ENCODE measurements around the gene LSM7.

LSM7 gene

DNA sequence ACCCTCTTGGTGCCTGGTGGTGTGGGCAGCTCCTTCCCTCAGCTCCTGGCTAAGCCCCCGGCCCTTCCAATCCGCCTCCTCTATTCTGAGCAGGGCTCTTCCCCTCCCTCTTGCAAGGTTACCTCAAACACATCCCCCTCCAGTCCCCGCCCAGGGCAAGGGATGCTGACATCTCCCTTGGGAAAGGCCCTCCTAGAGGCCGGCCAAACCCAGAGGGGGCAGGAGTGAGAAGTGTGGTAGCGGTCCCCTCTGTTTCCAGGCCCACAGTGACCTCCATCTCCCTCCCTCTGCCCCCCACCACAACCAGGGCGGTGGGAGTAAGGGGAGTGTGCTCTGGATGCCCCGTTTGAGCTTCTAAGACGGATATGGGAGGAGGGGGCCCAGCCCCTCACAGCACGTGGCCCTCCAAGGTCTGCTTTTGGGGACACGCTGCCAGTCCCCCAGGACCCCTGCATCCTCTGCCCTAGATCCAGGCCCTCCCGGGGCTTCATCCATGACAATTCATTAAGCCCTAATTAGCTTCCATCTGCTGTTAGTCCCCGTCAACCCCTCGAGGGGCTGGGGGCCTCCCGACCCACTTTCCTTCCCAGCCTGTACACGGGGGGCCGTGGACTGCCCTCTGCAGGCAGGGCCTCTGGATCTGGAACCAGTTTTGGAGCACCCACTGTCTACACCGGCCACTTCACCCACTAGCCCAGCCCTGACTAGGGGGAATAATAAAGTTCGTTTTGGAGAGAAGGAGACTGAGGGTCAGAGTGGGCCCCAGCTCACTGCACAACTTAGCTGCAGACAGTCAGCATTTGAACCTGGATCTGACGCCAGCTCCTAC lies 22.7 kb downstream of the LSM7 start:
- no peak for DNase-seq (ENCODE audit: low read depth in 1 of 2, low spot score in 1 of 2)

DNA sequence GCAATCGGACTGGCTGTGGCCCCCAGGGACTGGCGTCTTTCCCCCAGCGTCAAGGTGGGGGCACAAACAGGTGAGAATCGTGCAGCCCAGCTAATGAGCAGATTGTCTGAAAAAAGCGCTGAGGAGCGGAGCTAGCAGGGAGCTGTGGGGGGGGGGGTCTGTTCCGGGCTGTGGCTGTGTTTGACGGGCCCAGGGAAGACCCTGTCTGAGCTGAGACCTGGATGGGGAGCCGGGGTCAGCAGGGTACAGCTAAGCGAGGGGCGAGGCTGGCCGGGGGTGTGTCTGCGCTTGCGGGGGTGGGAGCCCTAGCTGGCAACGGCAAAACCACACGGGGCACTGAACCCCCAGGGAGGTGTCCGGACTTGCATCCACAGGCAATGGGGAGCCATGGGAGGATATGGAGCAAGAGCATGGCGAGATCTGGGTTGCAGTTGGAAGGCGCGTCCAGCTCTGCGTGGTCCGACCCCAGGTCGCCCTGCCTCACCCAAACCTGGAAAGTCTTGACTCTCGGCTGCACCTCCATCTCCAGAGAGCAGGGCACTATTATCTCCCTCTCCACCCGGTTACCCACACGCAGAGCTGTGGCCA lies 25.1 kb downstream of the LSM7 start:
- DNase-seq (ENCODE audit: low read depth in 1 of 2, low spot score in 1 of 2): no peak

DNA sequence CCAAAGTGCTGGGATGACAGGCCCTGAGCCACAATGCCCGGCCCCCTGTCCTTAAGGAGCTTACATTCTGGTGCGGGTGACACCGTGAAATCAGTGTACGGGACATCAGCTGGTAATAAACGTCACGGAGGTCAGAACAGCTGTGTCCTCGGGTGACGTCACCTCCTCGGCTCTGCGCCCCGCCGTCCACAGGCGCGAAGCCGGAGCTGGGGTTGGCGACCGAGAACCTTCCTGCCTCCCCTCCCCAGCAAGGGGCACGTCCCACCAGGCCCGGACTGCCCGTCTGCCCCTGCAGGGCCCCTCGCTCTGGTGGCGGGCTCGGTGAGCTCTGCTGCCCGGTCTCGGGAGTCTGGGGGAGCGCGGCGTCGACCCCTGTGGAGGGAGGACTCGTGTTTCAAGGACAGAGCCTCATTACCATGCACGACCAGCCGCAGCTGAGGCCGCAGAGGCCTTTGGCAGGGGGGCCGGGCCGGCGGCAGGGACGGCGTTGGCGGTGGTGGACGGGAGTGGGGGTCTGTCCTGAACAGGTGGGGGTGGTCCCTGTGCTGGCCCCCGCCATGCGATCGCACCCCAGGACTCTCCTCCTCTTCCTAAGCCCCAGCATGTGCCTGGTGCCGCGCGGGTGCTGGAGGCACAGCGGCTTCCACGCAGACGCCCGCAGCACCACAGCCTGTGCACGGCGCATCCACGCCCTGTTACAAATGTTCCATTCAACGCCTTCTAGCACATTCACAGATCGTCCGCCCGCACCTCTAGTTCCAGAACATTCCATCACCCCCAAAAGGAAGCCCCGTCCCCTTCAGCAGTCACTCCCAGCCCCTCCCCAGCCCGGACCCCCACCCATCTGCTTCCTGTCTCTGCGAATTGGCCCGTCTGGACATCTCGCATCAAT lies 25.8 kb downstream of the LSM7 start:
- DNase-seq (ENCODE audit: low read depth in 1 of 2, low spot score in 1 of 2): no peak

GRCh38 chr19:2300533-2300932 lies 27.9 kb downstream of the LSM7 start:
- no peak for DNase-seq (ENCODE audit: low read depth in 1 of 2, low spot score in 1 of 2)

- DNase-seq (ENCODE audit: low read depth in 1 of 2, low spot score in 1 of 2): no peak
These were observed 32.2 kb downstream of the LSM7 start for GRCh38 chr19:2296141-2296540.

GRCh38 chr19:2294687-2295335 lies 33.6 kb downstream of the LSM7 start:
- DNase-seq (ENCODE audit: low read depth in 1 of 2, low spot score in 1 of 2): no peak

GRCh38 chr19:2291185-2291751 lies 37.1 kb downstream of the LSM7 start:
- DNase-seq (ENCODE audit: low read depth in 1 of 2, low spot score in 1 of 2): no peak

DNA sequence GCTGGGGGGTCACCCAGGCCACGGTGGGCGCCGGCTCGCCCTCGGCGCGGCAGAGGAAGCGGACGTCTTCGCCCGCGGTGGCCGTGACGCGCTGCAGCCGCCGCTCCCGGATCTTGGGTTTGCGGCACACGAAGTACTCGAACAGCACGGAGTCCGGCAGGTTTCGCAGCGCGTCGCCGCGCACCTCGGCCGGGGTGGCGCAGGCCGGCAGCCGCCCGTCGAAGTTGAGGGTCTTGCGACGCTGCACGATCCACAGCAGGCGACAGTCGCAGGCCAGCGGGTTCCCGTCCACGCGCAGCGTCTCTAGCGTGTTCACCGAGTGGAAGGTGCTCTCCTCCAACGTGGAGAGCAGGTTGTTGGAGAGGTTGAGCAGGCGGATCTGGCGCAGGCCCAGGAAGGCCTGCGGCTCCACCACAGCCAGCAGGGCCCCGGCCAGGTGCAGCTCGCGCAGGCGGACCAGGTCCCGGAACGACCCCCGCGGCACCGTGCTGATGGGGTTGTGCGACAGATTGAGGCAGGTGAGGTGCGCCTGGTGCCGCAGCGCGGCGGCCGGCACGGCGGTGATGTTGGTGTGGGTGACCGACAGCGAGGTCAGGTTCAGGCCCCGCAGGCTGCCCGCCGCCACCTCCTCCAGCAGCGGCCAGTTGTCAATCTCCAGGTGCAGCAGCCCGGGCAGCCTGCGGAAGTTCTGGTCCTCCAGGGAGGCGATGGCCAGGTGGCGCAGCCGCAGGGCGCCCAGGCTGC lies 37.8 kb downstream of the LSM7 start:
- no peak for DNase-seq (ENCODE audit: low read depth in 1 of 2, low spot score in 1 of 2)

DNA sequence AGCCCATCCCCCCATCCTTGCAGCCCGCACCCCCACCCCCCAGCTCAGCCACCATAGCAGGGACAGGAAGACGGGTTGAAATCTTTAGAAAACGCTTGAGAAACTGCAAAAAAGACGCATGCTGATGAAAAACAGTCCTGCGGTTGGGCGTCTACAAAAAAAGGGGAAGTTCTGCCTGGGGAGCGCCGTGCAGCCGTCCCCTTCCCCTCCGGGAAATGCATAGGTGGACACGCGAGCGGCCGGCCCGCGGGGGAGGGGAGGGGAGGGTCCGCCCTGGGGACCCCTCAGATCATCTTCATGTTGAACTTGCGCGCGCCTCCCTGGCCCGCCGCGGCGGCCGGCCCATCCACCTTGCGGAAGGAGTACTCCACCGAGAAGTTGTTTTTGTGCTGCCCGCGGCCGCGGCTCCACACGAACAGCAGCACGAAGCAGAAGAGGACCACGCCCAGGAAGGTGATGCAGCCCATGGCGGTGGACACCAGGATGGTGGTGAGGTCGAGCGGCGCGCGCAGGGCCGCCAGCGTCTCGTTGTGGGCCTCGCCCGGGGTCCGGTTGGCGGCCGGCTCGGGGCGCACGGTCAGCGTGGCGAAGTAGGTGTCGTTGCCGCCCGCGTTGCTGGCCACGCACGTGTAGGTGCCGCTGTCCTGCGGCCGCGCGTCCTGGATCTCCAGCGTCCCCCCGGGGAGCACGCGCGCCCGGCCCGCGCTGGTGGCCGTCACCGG lies 38.5 kb downstream of the LSM7 start:
- DNase-seq (ENCODE audit: low read depth in 1 of 2, low spot score in 1 of 2): peak in 1 of 2 donors; percentile 51

DNA sequence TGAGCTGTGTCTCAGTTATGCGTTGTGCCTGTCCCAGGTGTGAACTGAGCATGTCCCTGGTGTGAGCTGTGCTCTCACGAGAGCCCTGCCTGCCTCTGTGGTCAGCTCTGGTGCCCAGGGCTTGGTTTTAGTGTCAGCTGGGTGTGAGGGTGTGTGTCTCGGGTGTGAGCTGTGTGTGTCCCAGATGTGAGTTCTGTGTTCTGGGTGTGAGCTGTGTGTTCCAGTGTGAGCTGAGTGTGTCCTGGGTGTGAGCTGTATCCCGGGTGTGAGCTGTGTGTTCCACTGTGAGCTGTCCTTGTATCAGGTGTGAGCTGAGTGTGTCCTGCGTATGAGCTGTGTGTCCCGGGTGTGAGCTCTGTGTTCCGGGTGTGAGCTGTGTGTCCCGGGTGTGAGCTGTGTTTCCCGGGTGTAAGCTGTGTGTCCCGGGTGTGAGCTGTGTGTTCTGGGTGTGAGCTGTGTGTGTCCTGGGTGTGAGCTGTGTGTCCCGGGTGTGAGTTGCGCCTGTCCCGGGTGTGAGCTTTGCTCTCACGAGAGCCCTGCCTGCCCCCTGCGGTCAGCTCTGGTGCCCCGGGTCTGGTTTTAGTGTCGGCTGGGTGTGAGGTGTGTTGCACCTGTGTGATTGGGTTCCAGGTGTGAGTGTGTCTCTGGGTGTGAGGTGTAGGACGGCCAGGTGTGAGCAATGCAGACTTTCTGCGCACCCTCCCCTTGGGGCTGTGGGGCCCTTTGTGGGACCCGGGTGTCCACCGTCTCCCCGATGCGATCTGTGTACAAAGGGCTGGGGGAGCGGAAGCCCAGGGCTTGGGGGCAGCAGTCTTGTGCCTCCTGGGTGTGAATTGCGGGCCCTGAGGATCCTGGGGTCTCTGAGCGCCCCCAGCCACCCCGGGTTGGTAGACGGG lies 39.3 kb downstream of the LSM7 start:
- no peak for DNase-seq (ENCODE audit: low read depth in 1 of 2, low spot score in 1 of 2)

- DNase-seq (ENCODE audit: low read depth in 1 of 2, low spot score in 1 of 2): no peak
These were observed 40.0 kb downstream of the LSM7 start for GRCh38 chr19:2288338-2288817.

GRCh38 chr19:2287585-2288337 lies 40.6 kb downstream of the LSM7 start:
- no peak for DNase-seq (ENCODE audit: low read depth in 1 of 2, low spot score in 1 of 2)

DNA sequence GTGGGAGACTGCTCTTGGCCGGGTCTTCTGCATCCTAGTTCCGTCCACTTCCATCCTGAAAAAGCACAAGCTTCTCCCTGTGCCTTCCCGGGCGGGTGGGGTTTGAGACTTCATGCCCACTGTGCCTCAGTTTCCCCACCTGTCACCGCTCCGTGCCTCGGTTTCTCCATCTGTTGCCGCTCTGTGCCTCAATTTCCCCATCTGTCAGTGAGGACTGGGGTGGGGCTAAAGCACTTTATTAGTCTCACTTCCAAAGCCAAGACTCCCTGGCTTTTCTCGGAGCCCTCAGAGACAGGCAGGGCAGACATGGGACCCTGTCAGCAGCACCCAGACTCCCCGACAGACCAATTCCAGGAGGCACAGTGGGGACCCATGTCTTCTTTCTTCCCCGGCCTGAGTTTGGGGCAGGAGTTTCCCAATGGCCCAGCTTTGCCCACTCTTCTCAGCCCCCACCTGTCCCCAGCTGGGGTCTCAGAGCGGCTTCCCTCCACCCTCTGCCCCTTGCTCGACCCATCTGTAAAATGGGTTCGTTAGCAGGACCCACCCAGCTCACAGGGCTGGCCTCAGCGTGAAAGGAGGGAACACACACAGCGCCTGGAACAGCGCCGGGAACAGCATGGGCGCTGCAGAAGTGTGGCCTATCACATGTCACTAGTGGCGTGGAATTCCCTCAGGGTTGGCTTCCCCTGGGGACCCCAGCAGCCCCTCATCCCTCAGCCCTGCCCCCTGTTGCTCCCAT lies 41.8 kb downstream of the LSM7 start:
- DNase-seq (ENCODE audit: low read depth in 1 of 2, low spot score in 1 of 2): no peak

DNA sequence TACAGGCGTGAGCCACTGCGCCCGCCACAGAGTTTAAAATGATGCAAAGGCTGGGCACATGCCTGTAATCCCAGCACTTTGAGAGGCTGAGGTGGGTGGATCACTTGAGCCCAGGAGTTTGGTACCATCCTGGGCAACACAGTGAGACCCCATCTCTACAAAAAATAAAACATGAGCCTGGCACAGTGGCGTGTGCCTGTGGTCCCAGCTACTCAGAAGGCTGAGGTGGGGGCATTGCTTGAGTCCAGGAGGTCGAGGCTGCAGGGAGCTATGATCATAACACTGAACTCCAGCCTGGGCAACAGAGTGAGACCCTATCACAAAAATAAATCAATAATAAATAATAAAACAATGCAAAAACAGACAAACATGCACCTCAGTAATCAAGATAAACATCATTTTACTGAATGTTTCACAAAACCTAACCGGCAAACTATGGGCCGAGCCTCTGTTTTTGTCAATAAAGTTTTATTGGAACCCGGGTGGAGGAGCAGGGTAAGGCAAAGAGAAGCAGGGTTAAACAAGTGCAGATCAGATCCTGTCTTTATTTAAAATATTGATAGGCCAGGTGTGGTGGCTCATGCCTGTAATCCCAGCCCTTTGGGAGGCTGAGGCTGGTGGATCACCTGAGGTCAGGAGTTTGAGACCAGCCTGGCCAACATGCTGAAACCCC lies 44.4 kb downstream of the LSM7 start:
- no peak for DNase-seq (ENCODE audit: low read depth in 1 of 2, low spot score in 1 of 2)

GRCh38 chr19:2282862-2283237 lies 45.5 kb downstream of the LSM7 start:
- no peak for DNase-seq (ENCODE audit: low read depth in 1 of 2, low spot score in 1 of 2)

GRCh38 chr19:2282062-2282861 lies 46.1 kb downstream of the LSM7 start, which contains the start of gene PEAK3:
TSS of gene PEAK3 (minus strand) at chr19:2282175. CDS start at chr19:2280931, 1,244 bp downstream.
- DNase-seq (ENCODE audit: low read depth in 1 of 2, low spot score in 1 of 2): no peak
